GM19372 (cell line): Measurements from ENCODE around the gene STXBP5.

Experiments
- ATAC-seq: cut with Tn5 transposase; IDR thresholded peaks from one replicate; pipeline ENCODE4 v1.9.1; 2021; ENCODE audit warnings: mild to moderate bottlenecking, low read depth, moderate library complexity; ENCODE audit not compliant: unreplicated experiment

The STXBP5 gene

DNA sequence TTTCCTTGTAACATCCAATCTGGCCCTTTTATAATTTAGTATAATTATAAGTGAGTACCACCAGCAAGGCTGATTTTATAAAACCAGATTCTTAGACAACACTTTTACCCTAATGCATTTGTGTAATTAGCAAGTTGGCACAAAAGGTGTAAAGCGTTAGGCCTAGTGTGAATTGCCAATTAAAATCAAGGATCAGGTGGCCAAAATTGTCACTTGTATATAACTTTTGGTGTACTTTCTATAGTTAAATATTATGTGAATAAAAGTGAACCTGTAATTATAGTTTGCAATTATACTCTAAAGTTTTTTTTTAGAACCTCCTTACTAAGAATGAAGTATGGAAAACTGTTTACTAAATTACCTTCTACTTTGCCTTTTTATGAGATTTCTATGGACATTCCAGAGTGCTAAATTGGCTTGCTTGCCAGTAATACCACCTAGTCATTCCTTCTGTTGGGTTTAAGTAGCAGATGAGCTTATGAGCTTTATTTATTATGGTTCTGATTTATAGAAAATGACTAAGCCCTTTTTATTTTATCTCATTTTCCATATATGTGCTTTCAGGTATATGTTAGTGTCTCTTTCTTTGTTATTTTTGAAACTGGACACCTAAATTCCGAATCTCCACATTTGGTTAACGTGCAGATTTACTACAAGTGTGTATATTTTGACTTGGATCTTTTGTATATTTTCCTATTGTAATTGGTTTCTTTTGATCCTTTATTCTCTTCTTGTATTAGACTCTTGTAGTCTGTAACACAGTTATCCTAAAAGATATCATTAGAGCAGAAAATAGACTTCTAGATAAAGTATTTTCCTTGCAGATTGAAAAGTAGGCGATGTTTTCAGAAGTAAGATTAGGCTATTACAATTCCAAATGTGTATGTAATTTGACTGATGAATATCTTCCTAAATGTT, 3.9 kb downstream of the STXBP5 start:
- ATAC-seq: no peak

DNA sequence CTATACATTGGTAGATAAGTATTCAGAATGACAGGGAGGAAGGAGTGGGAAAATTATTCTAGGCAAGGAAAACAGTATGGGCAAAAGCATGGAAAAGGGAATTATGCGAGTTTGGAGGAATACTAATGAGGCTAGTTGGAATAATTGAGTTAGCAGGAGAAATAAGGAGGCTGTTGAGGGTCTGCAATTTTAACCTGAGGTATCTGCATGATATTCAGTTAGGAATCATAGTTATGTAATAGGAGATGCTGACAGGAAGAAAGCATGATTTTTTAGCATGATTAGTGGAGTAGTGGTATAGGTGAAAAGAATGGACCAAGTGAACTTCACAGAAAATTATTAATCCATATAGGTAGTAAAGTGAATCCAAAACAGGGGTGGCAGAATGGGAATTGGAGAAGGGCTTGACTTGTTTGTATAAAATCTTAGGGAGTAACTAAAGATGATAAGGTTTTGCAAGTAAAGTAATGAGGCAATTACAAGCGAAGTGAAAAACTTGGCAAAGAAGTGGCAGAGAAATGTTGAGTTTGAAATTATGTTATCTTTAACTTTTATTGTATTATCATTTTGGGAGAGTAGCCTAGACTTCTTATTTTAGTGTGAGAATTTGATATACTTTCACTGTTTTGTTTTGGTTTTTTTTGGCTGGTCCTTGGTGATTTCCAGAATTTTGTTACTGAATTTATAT, 5.7 kb downstream of the STXBP5 start:
- ATAC-seq: no peak

DNA sequence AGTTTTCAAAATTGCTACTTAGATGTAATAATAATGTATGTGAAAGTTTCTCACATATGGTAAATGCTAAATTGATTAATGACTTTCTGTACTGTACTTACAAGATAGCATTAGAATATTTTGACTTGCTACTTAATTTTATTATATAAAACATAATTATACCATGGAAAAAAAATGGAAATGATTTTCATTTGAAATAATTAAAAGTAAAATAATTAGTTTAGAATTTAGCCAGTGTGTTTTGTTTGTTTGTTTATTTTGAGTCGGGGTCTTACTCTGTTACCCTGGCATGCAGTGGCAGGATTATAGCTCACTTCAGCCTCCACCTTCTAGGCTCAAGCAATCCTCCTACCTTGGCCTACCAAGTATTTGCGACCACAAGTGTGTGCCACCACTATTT, 7.1 kb downstream of the STXBP5 start:
- no peak for ATAC-seq

DNA sequence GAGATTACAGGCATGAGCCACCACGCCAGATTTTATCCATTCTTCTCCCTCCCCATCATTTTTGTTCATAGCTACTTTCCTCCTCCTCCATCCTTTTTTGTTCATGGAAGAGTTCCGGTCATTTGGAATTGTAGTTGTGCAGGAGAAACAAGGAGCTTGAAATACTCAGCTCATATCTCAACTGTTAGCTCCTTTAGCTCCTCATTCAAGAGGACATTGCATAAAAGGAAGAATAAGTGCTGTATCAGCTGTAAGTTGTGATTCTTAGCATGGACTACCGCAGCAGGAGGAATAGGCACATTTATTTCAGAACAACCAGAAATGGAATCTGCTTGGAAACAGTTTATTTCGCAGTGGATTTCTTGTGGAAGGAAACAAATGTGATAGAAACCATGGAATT, 7.6 kb downstream of the STXBP5 start:
- ATAC-seq: no peak

DNA sequence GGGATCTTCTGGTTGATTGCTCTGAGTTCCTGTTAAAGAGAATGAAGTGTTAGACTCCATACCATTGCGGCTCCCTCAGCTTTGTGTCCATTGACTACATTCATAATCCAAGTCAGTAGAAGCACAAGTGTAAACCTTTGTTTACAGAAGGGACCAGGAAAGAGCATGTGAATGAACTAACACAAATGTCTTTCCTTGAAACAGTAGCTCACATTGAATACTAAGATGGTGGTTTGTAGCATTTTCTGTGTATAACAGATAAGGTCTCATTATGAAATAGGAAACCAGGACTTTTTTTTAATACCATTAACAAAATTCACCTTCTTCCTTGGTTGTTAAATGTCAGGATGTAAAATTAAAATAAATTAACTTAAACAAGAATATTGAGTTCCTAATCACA, 8.4 kb downstream of the STXBP5 start:
- ATAC-seq: no peak

DNA sequence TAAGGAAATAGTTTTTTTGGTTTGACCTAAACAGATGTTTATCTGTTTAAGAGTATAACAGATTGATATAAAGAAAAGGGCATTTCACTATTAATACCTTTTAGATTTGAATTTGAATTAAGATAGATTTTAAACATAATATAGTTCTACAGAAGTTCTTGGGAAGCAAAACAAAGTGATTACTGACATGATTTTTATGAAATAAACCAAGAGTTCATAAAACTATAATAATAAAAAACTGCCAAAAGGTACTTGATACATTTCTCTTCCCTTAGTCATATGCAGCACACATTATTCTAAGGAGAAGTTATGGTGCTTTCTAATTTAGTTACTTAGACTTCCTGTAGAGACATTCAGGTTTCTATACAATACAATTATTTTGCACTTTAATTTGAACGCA, 9.6 kb downstream of the STXBP5 start:
- ATAC-seq: no peak

DNA sequence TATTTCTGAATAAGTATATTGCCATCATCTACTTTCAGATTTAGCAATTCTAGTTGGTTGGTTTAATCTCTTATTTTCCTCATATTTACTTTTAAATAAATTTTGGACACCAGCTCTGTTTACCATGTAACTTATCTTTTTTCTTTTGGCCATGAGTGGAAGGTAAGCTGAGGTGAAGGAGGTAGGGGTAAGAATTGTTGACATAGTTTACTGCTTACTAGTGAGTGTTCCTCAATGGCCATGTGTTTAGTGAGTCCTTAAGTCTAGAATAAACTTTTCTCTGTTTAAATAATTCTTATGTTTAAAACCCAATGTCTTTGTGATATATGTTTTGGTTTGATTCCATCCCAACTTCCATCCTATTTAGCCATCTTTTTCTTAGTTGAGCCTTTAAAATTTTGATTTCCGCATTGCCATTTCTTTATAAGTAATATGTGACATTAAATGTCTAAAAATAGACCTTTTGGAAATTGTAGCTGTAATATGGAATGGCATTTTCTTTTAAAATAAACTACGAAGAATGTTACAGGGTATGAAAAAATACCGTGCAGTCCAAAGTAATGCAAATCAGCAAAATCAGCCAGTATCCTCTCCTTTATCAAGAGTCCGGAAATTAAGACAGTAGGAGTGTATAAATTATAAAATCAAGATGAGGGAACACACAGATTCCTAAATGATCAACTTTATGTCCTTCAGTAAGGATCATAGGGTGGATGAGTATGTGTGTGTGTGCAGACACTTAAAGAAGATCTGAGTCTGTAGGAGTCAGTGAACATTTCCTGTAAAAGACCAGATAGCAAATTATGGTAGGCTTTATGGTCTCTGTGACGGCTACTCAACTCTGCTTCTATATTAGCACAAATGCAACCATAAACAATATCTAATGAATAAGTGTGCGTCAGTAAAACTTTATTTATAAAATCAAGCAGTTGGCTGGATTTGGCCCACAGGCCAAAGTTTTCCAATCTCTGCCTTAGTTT, 10.3 kb downstream of the STXBP5 start:
- no peak for ATAC-seq

DNA sequence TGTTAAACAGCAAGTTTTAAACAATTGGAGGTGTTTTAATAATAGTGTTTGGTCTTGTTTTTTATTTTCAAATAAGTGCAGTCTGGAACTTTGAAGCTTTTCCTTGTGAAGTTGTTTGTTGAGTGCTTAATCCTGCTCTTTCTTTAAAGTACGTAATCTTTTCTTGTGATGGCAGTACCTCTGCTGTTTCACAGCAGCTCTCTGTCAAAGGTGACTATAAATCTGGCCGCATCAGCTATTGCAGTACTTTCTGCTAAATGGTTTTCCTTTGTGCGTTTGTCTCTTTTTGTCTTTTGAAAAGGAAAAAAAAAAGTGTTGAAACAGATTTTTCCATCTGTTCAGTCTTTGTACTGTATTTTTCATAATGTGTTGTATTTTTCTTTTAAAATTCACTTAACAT, 12.7 kb downstream of the STXBP5 start:
- ATAC-seq: no peak

DNA sequence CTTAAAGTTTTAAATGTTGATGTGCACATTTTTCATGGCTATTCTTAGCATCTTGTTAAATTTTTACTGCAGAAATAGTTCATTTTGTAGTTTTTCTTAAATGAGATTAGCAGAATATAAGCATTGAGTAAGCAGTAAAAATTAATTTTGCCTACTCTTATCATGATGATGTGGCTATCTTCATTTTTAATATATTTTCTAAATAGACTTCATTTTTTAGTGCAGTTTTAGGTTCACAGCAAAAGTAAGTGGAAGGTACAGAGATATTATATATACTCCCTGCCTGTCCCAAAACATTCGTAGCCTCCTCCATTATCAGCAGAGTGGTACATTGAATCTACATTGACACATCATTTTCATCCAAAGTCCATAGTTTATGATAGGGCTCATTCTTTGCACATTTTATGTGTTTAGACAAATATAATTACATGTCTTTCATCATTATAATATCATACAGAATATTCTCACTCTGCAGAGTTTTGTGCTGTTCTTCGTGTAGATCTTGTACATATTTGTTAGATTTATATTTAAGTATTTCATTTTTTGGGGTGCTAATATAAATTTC, 13.7 kb downstream of the STXBP5 start:
- ATAC-seq: no peak

DNA sequence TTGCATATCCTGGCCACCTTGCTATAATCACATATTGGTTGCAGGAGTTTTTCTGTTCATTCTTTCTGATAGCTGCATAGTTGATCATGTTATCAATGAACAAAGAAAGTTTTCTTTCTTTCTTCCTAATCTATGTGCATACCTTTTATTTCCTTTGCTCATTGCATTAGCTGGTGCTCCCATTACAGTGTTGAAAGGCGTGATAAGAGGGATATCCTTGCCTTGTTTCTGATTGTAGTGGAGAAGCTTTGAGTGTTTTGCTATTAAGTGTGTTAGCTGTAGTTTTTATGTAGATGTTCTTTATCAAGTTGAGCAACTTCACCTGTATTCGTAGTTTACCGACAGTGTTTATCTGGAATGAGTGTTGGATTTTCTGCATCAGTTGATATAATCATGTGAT, 14.6 kb downstream of the STXBP5 start:
- ATAC-seq: no peak

DNA sequence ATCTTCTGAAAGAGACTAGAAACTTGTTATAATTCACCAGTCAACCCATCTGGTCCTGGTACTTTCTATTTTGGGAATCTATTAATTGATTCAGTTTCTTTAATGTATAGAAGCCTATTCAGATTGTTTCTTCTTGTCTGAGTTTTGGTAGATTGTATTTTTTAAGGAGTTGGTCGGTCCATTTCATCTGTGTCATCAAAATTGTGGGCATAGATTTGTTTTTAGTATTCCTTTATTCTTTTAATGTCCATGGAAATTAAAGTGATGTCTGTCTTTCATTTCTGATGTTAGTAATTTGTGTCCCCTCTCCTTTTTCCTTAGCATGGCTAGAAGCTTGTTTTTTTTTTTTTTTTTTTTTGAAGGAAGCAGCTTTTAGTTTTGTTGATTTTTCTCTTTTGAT, 15.2 kb downstream of the STXBP5 start:
- no peak for ATAC-seq

DNA sequence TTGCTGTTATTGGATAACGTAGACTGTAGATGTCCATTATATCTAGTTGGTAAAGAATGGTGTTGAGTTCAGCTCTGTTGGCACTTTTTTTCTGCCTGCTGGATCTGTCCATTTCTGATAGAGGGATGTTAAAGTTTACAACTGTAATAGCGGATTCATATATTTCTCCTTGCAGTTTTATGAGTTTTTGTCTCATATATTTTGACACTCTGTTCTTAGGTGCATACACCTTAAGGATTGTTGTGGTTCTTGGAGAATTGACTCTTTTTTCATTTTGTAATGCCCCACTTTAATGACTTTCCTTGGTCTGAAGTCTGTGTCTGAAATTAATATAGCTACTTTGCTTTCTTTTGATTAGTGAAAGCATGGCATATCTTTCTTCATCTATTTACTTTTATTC, 16.1 kb downstream of the STXBP5 start:
- no peak for ATAC-seq

DNA sequence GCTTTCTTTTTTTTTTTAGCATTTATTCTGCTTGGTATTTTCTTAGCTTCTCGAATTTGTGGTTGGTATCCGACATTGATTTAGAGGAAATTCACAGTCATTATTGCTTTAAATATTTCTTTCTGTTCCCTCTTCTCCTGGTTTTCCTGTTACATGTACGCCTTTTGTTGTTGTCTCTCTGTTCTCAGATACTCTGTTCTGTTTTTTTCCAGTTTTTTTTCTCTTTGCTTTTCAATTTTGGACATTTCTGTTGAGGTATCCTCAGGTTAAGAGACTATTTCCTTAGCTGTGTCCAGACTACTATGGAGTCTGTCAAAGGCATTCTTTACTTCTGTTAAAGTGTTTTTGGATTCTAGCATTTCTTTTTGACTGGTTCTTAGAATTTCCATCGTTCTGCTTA, 17.5 kb downstream of the STXBP5 start:
- ATAC-seq: no peak

DNA sequence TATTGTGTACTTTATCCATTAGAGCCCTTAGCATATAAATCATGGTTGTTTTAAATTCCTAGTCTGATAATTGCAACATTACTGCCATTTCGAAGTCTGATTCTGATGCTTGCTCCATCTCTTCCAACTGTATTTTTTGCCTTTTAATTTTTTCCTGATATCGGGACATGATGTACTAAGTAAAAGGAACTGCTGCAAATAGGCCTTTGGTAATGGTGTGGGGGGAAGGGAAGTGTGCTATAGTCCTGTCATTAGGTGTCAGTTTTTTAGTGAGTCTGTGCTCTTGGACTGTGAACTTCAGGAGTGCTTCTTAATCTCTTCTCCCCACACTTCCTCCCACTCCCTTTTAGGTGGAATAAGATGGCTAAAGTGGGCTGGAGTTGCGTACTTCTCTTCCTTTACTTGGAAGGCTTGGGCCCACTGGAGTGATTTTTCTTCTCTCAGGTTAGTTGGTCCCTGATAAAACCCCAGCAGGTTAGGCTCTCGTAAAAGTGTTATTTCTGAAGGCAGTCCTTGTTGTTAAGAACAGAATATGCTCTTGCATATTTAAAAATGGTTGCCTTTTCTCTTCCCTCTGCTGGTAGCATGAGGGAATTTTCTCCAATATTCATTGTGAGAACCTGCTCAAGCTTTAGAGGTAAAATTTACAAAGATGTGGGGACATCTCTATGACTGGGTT, 18.1 kb downstream of the STXBP5 start:
- ATAC-seq: no peak

DNA sequence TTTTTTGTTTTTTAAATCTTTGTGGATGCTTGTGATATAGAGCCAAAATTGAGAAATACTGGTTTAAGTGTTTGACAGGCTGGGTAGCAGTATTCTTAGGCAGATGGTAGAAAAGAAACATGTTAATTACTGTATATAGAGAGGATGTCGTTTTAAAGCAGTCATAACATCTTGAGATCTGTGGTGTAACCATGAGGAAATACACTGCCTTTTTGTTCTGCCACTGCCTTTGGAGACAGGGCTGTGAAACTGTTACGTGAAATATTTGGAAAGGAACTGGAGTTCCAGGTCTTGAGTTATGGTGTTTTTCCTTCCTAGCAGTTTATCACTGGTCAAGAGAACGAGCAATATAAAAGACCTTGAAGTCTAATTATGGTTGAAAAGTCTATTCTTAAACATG, 19.5 kb downstream of the STXBP5 start:
- ATAC-seq: no peak

DNA sequence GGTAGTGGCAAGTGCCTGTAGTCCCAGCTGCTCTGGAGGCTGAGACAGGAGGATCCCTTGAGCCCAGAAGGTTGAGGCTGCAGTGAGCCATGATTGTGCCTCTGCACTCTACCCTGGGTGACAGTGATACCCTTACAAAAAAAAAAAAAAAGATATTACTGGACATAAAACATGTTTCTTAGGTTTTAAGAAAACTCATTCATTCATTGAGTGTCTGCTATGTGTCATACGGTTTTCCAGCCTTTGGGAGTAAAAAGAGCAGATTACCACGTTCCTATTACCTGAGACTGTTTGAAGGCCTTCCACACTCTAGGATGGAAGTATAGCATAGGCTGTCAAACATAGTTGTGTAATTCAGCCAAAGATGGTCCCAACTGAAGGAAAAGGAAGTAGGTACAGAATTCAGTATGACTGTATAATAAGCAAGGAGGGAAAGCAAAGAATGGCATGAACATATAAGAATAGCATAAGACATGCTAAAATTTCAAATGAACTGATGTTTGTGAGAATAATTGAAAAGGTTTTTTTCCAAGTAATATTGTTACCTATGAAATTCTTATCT, 22.0 kb downstream of the STXBP5 start:
- no peak for ATAC-seq

DNA sequence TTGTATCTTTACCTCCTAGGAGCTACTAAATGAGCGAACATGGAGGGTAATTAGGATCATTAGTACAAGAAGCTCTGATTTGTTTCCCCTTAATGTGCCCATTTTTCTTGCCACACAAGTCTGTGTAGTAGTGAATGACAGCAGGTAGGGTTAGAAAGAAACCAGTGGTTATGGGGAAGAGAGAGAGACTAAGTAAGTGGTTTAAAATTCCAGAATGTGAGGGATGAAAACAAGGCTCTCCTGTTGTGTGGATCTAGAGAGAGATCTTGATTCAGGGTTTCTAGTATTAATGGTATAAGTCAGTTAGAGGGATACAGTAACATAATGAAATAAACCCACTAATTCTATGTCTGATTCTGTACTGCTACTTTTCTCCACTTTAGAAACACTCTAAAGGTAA, 22.7 kb downstream of the STXBP5 start:
- no peak for ATAC-seq

DNA sequence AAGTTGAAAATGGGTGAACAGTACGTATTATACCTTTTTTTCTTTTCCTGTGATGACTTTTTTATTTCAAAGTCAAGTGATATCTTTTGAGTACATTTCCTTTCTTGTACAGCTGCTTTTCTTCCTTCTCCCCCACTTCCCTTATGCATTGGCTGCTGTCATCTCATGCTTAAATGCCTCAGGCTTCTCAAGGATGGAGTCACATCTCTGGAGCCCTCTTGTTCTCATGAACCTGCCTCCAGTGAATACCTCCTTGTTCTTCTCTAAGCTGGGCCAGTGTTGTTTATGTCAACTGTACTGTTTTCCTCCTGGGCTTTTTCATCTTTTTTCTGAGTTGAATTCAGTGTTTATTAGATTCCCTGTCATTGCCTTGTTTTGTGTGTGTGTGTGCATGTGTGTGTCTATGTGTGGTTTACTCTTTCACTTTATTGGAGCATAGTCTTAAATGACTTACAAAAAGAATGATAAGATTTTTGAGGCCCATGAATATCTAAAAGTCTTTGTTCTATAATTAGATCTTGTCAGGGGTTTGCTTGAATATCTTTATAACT, 23.6 kb downstream of the STXBP5 start:
- ATAC-seq: no peak

DNA sequence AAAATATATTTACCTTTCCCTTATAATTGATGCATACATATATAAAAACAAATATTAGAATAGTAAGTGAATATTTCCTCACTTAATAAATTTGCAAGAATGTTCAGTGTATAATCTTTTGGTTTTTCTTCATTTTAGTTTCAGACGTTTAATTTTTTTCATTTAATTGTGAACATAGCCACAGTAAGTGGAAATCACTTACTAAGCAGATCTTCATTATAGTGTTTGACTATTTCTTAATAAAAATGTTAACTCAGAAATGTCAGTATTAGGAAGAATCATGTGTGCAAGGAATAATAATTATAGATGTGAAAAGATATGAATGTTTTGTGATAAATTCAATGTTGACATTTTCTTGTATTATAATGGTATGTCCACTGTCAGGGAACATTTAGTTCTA, 27.4 kb downstream of the STXBP5 start:
- ATAC-seq: no peak
